ENCODE measurements around the gene CRABP1. TPM values are rescaled to one million over a fixed set of nuclear protein-coding genes. Genes with fewer than 3 reads are reported as not detected.
A peak's percentile ranks its signal among the peaks of the same experiment; 100 is the strongest.

The CRABP1 gene
- total and polyA plus RNA-seq, 4 experiments from 2014 or later = not detected

GRCh38 chr15:78311292-78311691 lies 28.9 kb upstream of the CRABP1 start:
- H3K36me3 ChIP-seq (ENCODE audit: insufficient read depth, low read length) = no peaks in the 10 kb centered on the region
- H3K4me3 Mint-ChIP-seq = no peak overlapping the region
- ChIA-PET CTCF (ENCODE audit: partially characterized antibody) (interaction anchor here (1.1 to 1.6 kb wide), 3 partner anchors 12 to 111 kb away, joined by 3 to 4 read pairs (median 4); partner anchors contain the start of gene SKIC8), POLR2A (ENCODE audit: partially characterized antibody) (interaction anchor here (2.4 kb wide), 1 partner anchor 12 kb away, joined by 13 read pairs; the partner anchor contains the start of gene SKIC8)
- no peaks in the 10 kb centered on the region for H3K27me3 ChIP-seq (ENCODE audit: insufficient read depth, low read length)
- H3K27ac Mint-ChIP-seq = no peak overlapping the region
- H3K9me3 ChIP-seq (ENCODE audit: control insufficient read depth in 1 of 2, low read length in 2 of 2) = no peaks in the 10 kb centered on the region
- intact Hi-C loops (cut with micrococcal nuclease) = no loop called here
- peaks cover 10 to 13% of the 10 kb centered on the region in 2 donors for H3K27me3 Mint-ChIP-seq
- H3K27ac ChIP-seq (ENCODE audit: low read depth, low read length) = no peak overlapping the region
- no peak overlapping the region for H3K4me3 ChIP-seq (ENCODE audit: low read length in 2 of 2)
- H3K4me1 ChIP-seq (ENCODE audit: insufficient read depth, low read length) = no peaks in the 10 kb centered on the region
- no peaks in the 10 kb centered on the region for H3K9me3 Mint-ChIP-seq
- no peaks in the 10 kb centered on the region for H3K36me3 Mint-ChIP-seq
- DNase-seq = no peak
- no peaks in the 10 kb centered on the region for H3K4me1 Mint-ChIP-seq

- Histone ChIP-seq H3K27me3 (ENCODE audit: insufficient read depth, low read length) (no peaks in the 10 kb centered on the region), H3K27ac (ENCODE audit: low read depth, low read length) (no peak overlapping the region), H3K36me3 (ENCODE audit: insufficient read depth, low read length) (no peaks in the 10 kb centered on the region), H3K9me3 (ENCODE audit: control insufficient read depth in 1 of 2, low read length in 2 of 2) (no peaks in the 10 kb centered on the region), H3K4me3 (ENCODE audit: low read length in 2 of 2) (no peak overlapping the region), H3K4me1 (ENCODE audit: insufficient read depth, low read length) (no peaks in the 10 kb centered on the region)
- ChIA-PET CTCF (ENCODE audit: partially characterized antibody) (interaction anchor here (1.1 to 1.6 kb wide), 3 partner anchors 13 to 112 kb away, joined by 3 to 4 read pairs (median 4); partner anchors contain the start of gene SKIC8), POLR2A (ENCODE audit: partially characterized antibody) (interaction anchor here (2.4 kb wide), 1 partner anchor 13 kb away, joined by 13 read pairs; the partner anchor contains the start of gene SKIC8)
- DNase-seq = no peak
- Mint-ChIP-seq H3K27me3 (peaks cover 10 to 13% of the 10 kb centered on the region in 2 donors), H3K36me3 (no peaks in the 10 kb centered on the region), H3K27ac (no peak overlapping the region), H3K4me1 (no peaks in the 10 kb centered on the region), H3K4me3 (no peak overlapping the region), H3K9me3 (no peaks in the 10 kb centered on the region)
- intact Hi-C loops (cut with micrococcal nuclease) = no loop called here
Observed at GRCh38 chr15:78312536-78312935, 27.6 kb upstream of the CRABP1 start.

DNA sequence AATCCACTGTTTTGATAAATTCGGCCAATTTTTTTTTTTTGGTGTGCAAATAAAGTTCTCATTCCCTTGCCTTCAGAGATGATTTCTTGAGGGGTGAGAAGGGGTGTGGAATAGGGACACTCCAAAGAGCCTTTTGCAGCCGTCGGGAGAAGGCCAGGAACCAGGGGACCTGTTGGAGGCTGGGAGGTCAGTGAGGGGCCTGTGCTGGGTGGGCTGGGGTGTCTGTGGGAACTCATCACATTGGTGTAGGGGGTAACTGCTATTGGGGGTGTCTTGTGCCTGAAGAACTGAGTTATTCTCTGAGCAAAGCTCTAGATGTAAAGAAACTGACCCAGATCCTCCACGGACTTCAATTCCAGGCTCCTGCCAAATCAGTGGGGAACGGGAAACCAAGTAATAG lies 27.2 kb upstream of the CRABP1 start:
- Mint-ChIP-seq H3K9me3 (no peaks in the 10 kb centered on the region), H3K4me3 (no peak overlapping the region), H3K27me3 (peaks cover 8 to 13% of the 10 kb centered on the region in 2 donors), H3K4me1 (no peaks in the 10 kb centered on the region), H3K27ac (no peak overlapping the region), H3K36me3 (no peaks in the 10 kb centered on the region)
- Histone ChIP-seq H3K27ac (ENCODE audit: low read depth, low read length) (no peak overlapping the region), H3K4me1 (ENCODE audit: insufficient read depth, low read length) (no peaks in the 10 kb centered on the region), H3K27me3 (ENCODE audit: insufficient read depth, low read length) (no peaks in the 10 kb centered on the region), H3K4me3 (ENCODE audit: low read length in 2 of 2) (no peak overlapping the region), H3K9me3 (ENCODE audit: control insufficient read depth in 1 of 2, low read length in 2 of 2) (no peaks in the 10 kb centered on the region), H3K36me3 (ENCODE audit: insufficient read depth, low read length) (no peaks in the 10 kb centered on the region)
- ChIA-PET CTCF (ENCODE audit: partially characterized antibody) (interaction anchor here (1.2 to 1.6 kb wide), 2 partner anchors 14 to 111 kb away, joined by 3 to 4 read pairs; partner anchors contain the start of gene SKIC8), POLR2A (ENCODE audit: partially characterized antibody) (interaction anchor here (2.4 kb wide), 1 partner anchor 14 kb away, joined by 13 read pairs; the partner anchor contains the start of gene SKIC8)
- DNase-seq = no peak
- intact Hi-C loops (cut with micrococcal nuclease) = no loop called here

DNA sequence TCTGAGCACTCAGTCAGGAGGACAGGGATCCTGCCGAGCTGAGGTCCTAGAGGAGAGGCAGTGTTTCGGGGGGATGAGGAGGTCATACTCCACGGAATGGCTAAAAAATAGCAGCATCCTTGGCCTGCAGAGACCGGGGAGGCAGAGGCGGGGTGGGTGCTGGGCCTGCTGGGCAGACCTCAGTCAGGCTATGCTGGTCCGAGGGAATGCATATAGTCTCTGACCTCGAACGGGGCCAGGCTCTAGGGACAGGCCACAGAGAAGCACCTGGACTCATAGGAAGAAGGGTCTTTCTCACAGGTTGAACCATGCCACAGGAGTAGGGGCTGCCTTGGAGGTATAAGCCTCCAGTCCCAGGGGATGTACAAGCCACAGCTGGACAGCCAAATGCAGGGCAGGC lies 26.8 kb upstream of the CRABP1 start:
- H3K4me1 ChIP-seq (ENCODE audit: insufficient read depth, low read length) = no peaks in the 10 kb centered on the region
- intact Hi-C loops (cut with micrococcal nuclease) = no loop called here
- no peak overlapping the region for H3K4me3 ChIP-seq (ENCODE audit: low read length in 2 of 2)
- H3K4me3 Mint-ChIP-seq = no peak overlapping the region
- H3K36me3 ChIP-seq (ENCODE audit: insufficient read depth, low read length) = no peaks in the 10 kb centered on the region
- peaks cover 5 to 13% of the 10 kb centered on the region in 2 donors for H3K27me3 Mint-ChIP-seq
- no peak overlapping the region for H3K27ac ChIP-seq (ENCODE audit: low read depth, low read length)
- ChIA-PET CTCF (ENCODE audit: partially characterized antibody) (no interaction called here), POLR2A (ENCODE audit: partially characterized antibody) (no interaction called here)
- no peaks in the 10 kb centered on the region for H3K4me1 Mint-ChIP-seq
- no peaks in the 10 kb centered on the region for H3K27me3 ChIP-seq (ENCODE audit: insufficient read depth, low read length)
- no peaks in the 10 kb centered on the region for H3K9me3 Mint-ChIP-seq
- no peak overlapping the region for H3K27ac Mint-ChIP-seq
- no peaks in the 10 kb centered on the region for H3K9me3 ChIP-seq (ENCODE audit: control insufficient read depth in 1 of 2, low read length in 2 of 2)
- no peaks in the 10 kb centered on the region for H3K36me3 Mint-ChIP-seq
- DNase-seq = no peak

DNA sequence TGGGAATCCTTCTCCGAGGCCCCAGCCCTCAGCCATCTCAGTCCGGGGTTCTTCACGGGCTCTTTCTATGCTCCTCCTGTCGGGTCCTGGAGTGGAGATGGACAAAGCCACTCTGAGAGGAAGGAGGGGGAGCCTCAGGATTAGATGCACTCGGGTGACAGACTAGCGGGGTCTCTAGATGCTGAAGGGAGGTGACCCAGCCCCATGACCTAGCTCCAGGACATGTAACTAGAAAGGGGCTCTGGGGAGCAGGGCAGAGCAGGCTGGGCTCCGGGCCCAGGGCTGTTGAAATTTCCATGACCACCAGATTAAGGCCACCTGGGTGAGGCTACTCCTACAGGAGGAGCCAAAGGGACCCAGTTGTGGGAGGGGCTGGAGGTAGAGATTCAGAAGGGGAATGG lies 26.0 kb upstream of the CRABP1 start:
- Histone ChIP-seq H3K27ac (ENCODE audit: low read depth, low read length) (no peak overlapping the region), H3K36me3 (ENCODE audit: insufficient read depth, low read length) (no peaks in the 10 kb centered on the region), H3K9me3 (ENCODE audit: control insufficient read depth in 1 of 2, low read length in 2 of 2) (no peaks in the 10 kb centered on the region), H3K4me1 (ENCODE audit: insufficient read depth, low read length) (no peaks in the 10 kb centered on the region), H3K27me3 (ENCODE audit: insufficient read depth, low read length) (no peaks in the 10 kb centered on the region), H3K4me3 (ENCODE audit: low read length in 2 of 2) (no peak overlapping the region)
- no peaks in the 10 kb centered on the region for H3K36me3 Mint-ChIP-seq
- peak overlapping the region in 1 of 7 donors; percentile 60 for H3K27ac Mint-ChIP-seq
- H3K9me3 Mint-ChIP-seq = no peaks in the 10 kb centered on the region
- DNase-seq = no peak
- intact Hi-C loops (cut with micrococcal nuclease) = no loop called here
- H3K4me1 Mint-ChIP-seq = no peaks in the 10 kb centered on the region
- ChIA-PET CTCF (ENCODE audit: partially characterized antibody) (no interaction called here), POLR2A (ENCODE audit: partially characterized antibody) (no interaction called here)
- H3K27me3 Mint-ChIP-seq = peaks cover 3 to 10% of the 10 kb centered on the region in 2 donors
- H3K4me3 Mint-ChIP-seq = no peak overlapping the region

- H3K4me3 ChIP-seq (ENCODE audit: low read length in 2 of 2) = no peak overlapping the region
- no peaks in the 10 kb centered on the region for H3K36me3 ChIP-seq (ENCODE audit: insufficient read depth, low read length)
- Mint-ChIP-seq H3K9me3 (no peaks in the 10 kb centered on the region), H3K4me3 (no peak overlapping the region), H3K36me3 (no peaks in the 10 kb centered on the region), H3K4me1 (no peaks in the 10 kb centered on the region), H3K27ac (no peak overlapping the region), H3K27me3 (peaks cover 3 to 10% of the 10 kb centered on the region in 2 donors)
- no peaks in the 10 kb centered on the region for H3K9me3 ChIP-seq (ENCODE audit: control insufficient read depth in 1 of 2, low read length in 2 of 2)
- no peaks in the 10 kb centered on the region for H3K4me1 ChIP-seq (ENCODE audit: insufficient read depth, low read length)
- H3K27ac ChIP-seq (ENCODE audit: low read depth, low read length) = no peak overlapping the region
- DNase-seq = no peak
- CTCF ChIA-PET (ENCODE audit: partially characterized antibody) = no interaction called here
- no peaks in the 10 kb centered on the region for H3K27me3 ChIP-seq (ENCODE audit: insufficient read depth, low read length)
- intact Hi-C loops (cut with micrococcal nuclease) = no loop called here
- POLR2A ChIA-PET (ENCODE audit: partially characterized antibody) = no interaction called here
Observed at GRCh38 chr15:78315686-78316282, 24.4 kb upstream of the CRABP1 start.

GRCh38 chr15:78316283-78317083 lies 23.7 kb upstream of the CRABP1 start:
- Mint-ChIP-seq H3K36me3 (no peaks in the 10 kb centered on the region), H3K4me1 (no peaks in the 10 kb centered on the region), H3K9me3 (no peaks in the 10 kb centered on the region), H3K27ac (no peak overlapping the region), H3K4me3 (no peak overlapping the region), H3K27me3 (peaks cover 3 to 8% of the 10 kb centered on the region in 2 donors)
- CTCF ChIA-PET (ENCODE audit: partially characterized antibody) = no interaction called here
- Histone ChIP-seq H3K4me1 (ENCODE audit: insufficient read depth, low read length) (no peaks in the 10 kb centered on the region), H3K27me3 (ENCODE audit: insufficient read depth, low read length) (no peaks in the 10 kb centered on the region), H3K27ac (ENCODE audit: low read depth, low read length) (no peak overlapping the region), H3K36me3 (ENCODE audit: insufficient read depth, low read length) (no peaks in the 10 kb centered on the region), H3K9me3 (ENCODE audit: control insufficient read depth in 1 of 2, low read length in 2 of 2) (no peaks in the 10 kb centered on the region), H3K4me3 (ENCODE audit: low read length in 2 of 2) (no peak overlapping the region)
- POLR2A ChIA-PET (ENCODE audit: partially characterized antibody) = no interaction called here
- no peak for DNase-seq
- intact Hi-C loops (cut with micrococcal nuclease) = no loop called here
